Heart left ventricle (tissue), 13 donors: Measurements from ENCODE around the gene LYG1.

Experiments used
- CTCF ChIP-seq, 12 donors: fragments of 200-600 bp; sonication (generic) in 4 of 12; IDR thresholded peaks; one replicate each; pipeline versions ENCODE4 v1.5.0 to v1.8.0; 2018 to 2022; ENCODE audit warnings: antibody characterized with exemption in 12 of 12, mild to moderate bottlenecking in 5 of 12
- POLR2A ChIP-seq, 2 donors: fragments of 450-650 bp; IDR thresholded peaks; one replicate each; pipeline ENCODE4 v1.6.1; 2017; ENCODE audit warnings: antibody characterized with exemption in 2 of 2, mild to moderate bottlenecking in 2 of 2, moderate library complexity in 2 of 2
- donor health status: ischemic (EF 13 %, LVEDD 7.1; RV severe dilation, severe dysfunction).
- donor health status: DM: no; HTN: yes; CAD: no.
- donor health status: DM: no; HTN: no; CAD: no.
- donor health status: ischemic (EF 25% LVEDD 6.9; RV normal size, moderate dysfunction).
- donor health status: ischemic (EF 25% LVEDD 5.7; RV mildly dilated, moderate dysfunction).
- donor health status: ischemic (EF 35%, LVEDD 5.7; RV mildly dilated, moderate dysfunction).
- donor health status: nonischemic (EF 11% LVEDD 7.7; RV severe dilation, severe dysfunction).
- donor health status: DM: yes; HTN: yes; CAD: no.
- donor health status: PGD.
- donor health status: ischemic (EF 29% LVEDD 5.4; RV normal size, mild dysfunction).
- donor health status: nonischemic (EF 23%, LVEDD 6.1; RV moderate dilation, normal function).

GRCh38 chr2:99297994-99298393, 3.0 kb downstream of the LYG1 start:
- TF ChIP-seq POLR2A (IDR thresholded peaks at IDR 0.05) (no peak), CTCF (IDR thresholded peaks at IDR 0.05) (no peak)
